ENCODE data around the gene TUT4.

DNA sequence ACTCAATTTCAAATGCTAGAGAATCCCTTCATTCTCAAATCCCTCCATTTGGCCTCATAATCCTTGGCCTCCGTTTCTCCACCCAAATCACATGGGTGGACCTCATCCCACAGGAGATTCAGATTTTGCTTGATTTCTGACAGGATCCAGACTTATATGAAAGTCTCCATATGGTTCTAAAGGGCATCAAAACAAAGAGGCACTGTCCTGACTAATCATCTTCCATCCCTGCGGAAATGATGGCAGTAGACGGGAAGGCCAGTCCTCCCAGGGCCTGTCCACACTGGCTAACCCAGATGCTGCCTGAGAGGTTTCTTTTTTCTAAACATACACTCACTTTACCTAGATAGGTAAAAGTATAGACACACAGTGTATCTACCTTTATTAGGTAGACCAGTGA is 167.5 kb downstream of the TUT4 start:
- TF ChIP-seq, protein P1, sequence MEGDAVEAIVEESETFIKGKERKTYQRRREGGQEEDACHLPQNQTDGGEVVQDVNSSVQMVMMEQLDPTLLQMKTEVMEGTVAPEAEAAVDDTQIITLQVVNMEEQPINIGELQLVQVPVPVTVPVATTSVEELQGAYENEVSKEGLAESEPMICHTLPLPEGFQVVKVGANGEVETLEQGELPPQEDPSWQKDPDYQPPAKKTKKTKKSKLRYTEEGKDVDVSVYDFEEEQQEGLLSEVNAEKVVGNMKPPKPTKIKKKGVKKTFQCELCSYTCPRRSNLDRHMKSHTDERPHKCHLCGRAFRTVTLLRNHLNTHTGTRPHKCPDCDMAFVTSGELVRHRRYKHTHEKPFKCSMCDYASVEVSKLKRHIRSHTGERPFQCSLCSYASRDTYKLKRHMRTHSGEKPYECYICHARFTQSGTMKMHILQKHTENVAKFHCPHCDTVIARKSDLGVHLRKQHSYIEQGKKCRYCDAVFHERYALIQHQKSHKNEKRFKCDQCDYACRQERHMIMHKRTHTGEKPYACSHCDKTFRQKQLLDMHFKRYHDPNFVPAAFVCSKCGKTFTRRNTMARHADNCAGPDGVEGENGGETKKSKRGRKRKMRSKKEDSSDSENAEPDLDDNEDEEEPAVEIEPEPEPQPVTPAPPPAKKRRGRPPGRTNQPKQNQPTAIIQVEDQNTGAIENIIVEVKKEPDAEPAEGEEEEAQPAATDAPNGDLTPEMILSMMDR (conservative IDR thresholded peaks at IDR 0.05; ENCODE audit: low read depth, low read length): no peak
- TF ChIP-seq EZH2 (IDR thresholded peaks at IDR 0.05; ENCODE audit: borderline replicate concordance, low read depth, low read length, poor library complexity, severe bottlenecking): no peak
